WERI-Rb-1 (cell line): Measurements from ENCODE around the gene TYW5.

Experiments used
- DNase-seq: peaks from one replicate; pipeline ENCODE4 v3.0.0-alpha.2; 2020
- H3K27ac ChIP-seq: fragments of 250-450 bp; sonication (Bioruptor Pico); 2 replicates; pipeline ENCODE4 v1.5.1; 2020; ENCODE audit warnings: mild to moderate bottlenecking, moderate library complexity
- H3K27me3 ChIP-seq: fragments of 250-450 bp; sonication (Bioruptor Pico); 2 replicates; pipeline ENCODE4 v1.5.1; 2021; ENCODE audit warnings: mild to moderate bottlenecking, low read depth, moderate library complexity; ENCODE audit not compliant: insufficient read depth, severe bottlenecking
- H3K36me3 ChIP-seq: fragments of 250-450 bp; sonication (Bioruptor Pico); 2 replicates; pipeline ENCODE4 v1.5.1; 2020; ENCODE audit warnings: mild to moderate bottlenecking, moderate library complexity
- H3K4me3 ChIP-seq: 2 replicates; pipeline ENCODE4 v1.5.1; 2011; ENCODE audit warnings: low read depth, mild to moderate bottlenecking, control low read depth, low read length
- H3K9me3 ChIP-seq: fragments of 250-450 bp; sonication (Bioruptor Pico); 2 replicates; pipeline ENCODE4 v1.5.1; 2021; ENCODE audit warnings: mild to moderate bottlenecking, moderate library complexity; ENCODE audit not compliant: severe bottlenecking
- TF ChIP-seq, protein P1 (sequence below): IDR thresholded peaks from 2 replicates; pipeline ENCODE4 v1.5.1; 2011; ENCODE audit warnings: low read depth, mild to moderate bottlenecking, control low read depth, inconsistent platforms, low read length

The TYW5 gene, protein sequence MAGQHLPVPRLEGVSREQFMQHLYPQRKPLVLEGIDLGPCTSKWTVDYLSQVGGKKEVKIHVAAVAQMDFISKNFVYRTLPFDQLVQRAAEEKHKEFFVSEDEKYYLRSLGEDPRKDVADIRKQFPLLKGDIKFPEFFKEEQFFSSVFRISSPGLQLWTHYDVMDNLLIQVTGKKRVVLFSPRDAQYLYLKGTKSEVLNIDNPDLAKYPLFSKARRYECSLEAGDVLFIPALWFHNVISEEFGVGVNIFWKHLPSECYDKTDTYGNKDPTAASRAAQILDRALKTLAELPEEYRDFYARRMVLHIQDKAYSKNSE

DNA sequence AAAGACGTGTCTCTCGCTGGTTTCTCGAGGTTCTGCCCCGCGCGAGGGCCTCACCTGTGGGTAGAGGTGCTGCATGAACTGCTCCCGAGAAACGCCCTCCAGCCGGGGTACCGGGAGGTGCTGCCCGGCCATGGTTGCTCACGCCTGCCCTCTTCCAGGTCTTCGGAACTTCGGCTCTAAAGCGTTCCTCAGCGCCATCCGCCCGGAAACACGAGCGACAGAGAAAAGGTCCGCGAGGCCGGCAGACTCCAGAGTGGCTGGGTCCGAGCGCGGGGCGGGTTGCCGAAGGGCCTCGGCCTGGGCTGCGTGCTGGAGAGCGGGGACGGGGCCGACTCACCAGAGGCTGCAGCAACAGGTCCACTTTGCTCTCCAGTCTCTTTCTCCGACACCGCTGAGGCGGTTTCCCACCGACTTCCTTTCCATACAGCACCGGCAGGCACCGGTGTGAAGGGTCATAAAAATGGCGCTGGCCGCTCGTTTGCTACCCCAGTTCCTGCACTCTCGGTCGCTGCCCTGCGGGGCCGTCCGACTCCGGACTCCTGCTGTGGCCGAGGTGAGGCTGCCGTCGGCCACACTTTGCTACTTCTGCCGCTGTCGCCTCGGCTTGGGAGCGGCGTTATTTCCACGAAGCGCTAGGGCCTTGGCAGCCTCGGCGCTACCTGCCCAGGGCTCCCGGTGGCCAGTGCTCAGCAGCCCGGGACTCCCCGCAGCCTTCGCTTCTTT, at the start of gene TYW5, which contains the start of gene MAIP1:
TYW5 (minus strand) TSS at position 153 of the 723 bp plus-strand sequence; CDS start at position 132, 21 bp downstream.
MAIP1 (plus strand) TSS at position 244 of the 723 bp plus-strand sequence; CDS start at position 461, 217 bp downstream.
- DNase-seq: peak; percentile 85
- Histone ChIP-seq H3K4me3 (peak within 1 kb of the TSS; percentile 94), H3K27me3 (no peaks in the 10 kb centered on the region), H3K27ac (peak within 1 kb of the TSS; percentile 99), H3K9me3 (no peaks in the 10 kb centered on the region), H3K36me3 (peaks cover 37% of the 10 kb centered on the region)
- TF ChIP-seq, protein P1, sequence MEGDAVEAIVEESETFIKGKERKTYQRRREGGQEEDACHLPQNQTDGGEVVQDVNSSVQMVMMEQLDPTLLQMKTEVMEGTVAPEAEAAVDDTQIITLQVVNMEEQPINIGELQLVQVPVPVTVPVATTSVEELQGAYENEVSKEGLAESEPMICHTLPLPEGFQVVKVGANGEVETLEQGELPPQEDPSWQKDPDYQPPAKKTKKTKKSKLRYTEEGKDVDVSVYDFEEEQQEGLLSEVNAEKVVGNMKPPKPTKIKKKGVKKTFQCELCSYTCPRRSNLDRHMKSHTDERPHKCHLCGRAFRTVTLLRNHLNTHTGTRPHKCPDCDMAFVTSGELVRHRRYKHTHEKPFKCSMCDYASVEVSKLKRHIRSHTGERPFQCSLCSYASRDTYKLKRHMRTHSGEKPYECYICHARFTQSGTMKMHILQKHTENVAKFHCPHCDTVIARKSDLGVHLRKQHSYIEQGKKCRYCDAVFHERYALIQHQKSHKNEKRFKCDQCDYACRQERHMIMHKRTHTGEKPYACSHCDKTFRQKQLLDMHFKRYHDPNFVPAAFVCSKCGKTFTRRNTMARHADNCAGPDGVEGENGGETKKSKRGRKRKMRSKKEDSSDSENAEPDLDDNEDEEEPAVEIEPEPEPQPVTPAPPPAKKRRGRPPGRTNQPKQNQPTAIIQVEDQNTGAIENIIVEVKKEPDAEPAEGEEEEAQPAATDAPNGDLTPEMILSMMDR: 0 out of 2 replicates have a peak, but pooled peaks have one; percentile 24

DNA sequence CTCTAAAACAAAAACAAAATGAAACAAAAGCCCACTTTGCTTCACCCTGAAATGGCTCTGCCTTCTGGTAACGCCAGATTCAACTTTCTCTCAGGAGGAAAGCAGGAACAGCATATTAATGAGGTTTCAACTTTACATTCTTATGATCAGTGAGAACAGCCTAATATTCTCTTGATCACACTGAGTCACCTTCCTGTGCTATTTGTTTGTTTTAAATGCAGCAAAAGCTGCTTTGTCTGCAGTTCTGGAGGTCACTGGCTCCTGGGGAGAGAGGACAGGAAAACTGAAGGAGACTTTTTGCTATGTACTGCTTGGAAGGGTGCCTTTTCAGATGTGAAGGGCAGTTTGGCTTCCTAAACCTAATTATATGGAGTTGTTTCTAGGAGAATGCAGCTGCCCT, 48.2 kb upstream of the TYW5 start:
- TF ChIP-seq, protein P1: no peak
- Histone ChIP-seq H3K4me3 (no peak overlapping the region), H3K27me3 (no peaks in the 10 kb centered on the region), H3K27ac (no peak overlapping the region), H3K9me3 (no peaks in the 10 kb centered on the region), H3K36me3 (no peaks in the 10 kb centered on the region)
- DNase-seq: no peak

DNA sequence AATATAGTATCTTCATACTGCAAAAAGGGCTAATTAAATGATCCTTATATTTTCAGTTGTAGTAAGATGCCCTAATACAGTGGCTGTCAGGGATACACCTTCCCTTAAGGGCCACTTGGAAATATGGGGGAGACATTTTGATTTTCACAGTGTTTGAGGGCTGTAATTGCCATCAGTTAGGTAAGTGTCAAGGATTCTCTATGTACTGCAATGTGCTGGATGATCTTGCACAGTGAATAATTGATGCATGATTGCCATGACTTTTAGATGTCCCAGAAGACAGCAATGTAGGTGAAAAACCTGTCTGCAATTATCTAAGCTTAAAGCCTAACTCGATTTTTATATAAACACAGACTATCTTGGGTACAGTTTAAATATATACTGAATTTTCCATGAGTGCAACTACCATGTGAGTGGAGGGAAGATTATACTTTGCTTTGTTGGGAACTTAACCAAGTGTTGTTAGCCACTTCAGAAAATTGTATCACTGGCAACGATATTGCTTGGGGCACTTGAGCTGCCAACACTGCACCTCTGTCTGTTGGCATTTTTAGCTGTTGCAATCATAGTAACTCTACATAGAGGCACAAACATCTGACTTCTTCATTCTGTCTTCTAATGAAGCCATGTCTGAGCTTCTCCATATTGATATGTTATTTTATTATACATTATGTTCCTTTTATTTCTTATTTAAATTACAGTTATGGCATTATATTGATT, 45.3 kb upstream of the TYW5 start:
- no peak for DNase-seq
- TF ChIP-seq, protein P1: no peak
- Histone ChIP-seq H3K9me3 (no peaks in the 10 kb centered on the region), H3K27ac (no peak overlapping the region), H3K4me3 (no peak overlapping the region), H3K27me3 (no peaks in the 10 kb centered on the region), H3K36me3 (no peaks in the 10 kb centered on the region)

DNA sequence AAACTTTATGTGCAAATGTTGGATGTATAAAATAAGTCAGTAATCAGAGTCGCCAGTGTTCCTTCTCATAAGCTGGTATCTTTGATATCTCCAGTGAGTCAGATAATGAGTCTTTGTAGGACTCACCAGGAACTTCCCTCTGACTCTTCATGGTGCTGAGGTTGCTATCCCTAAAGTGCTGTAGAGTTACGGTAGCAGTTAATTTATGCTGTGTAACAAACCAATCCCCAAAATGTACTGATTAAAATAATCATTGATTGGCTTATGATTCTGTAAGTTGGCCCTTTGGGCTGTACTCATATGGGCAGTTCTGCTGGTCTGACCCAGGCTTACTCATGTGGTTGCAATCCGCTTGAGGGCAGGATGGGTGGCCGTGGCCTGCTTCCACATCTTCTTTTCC, 43.9 kb upstream of the TYW5 start:
- DNase-seq: no peak
- TF ChIP-seq, protein P1: no peak
- H3K27ac ChIP-seq: no peak overlapping the region
- no peak overlapping the region for H3K4me3 ChIP-seq
- no peaks in the 10 kb centered on the region for H3K36me3 ChIP-seq
- no peaks in the 10 kb centered on the region for H3K27me3 ChIP-seq
- no peaks in the 10 kb centered on the region for H3K9me3 ChIP-seq

DNA sequence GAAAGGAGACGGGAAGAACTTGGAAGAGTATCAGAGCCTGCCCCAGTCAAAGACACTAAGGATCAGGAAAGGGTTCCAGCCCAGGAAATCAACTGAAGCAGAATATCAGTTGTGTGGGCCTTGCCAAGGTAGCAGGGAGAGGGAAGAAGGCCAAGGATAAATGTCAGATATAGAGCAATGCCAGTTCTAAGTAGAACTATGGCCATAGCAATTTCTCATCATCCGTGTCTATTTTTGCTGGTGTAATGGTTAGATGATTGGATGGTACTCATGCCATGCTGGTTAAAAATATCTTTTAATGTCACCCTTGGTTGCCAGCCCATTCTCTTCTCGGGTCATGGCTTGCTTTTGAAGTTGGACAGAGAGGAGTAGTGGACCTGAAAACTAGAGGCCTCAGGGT, 42.0 kb upstream of the TYW5 start:
- Histone ChIP-seq H3K4me3 (no peak overlapping the region), H3K9me3 (no peaks in the 10 kb centered on the region), H3K36me3 (no peaks in the 10 kb centered on the region), H3K27me3 (no peaks in the 10 kb centered on the region), H3K27ac (no peak overlapping the region)
- DNase-seq: no peak
- TF ChIP-seq, protein P1: no peak
